HCT116 (cell line): ENCODE data around the gene TLCD3A. TPM values are rescaled to one million over a fixed set of nuclear protein-coding genes. Genes with fewer than 3 reads are reported as not detected.
A peak's percentile ranks its signal among the peaks of the same experiment; 100 is the strongest.

Source experiments
- ATAC-seq: fragments of 200-7000 bp; cut with Tn5 transposase; 2 replicates; pipeline ENCODE4 v1.9.1; 2020; ENCODE audit warnings: mild to moderate bottlenecking, moderate library complexity
- BruUV-seq: library from RNA; stranded (reverse); fragments of 400-500 nt; replicated peaks from 2 replicates; lab custom pipeline; 2021; lab: Mats Ljungman, UMichigan
- CTCF ChIA-PET: fragments of 300-600 bp; sonication (Branson Sonifier 250); formaldehyde crosslinking; loops from one replicate; lab custom pipeline; 2021; ENCODE audit warnings: antibody characterized with exemption; lab: Charles Lee
- POLR2A ChIA-PET: fragments of 300-600, 350-600 bp; sonication (Branson Sonifier 250); formaldehyde crosslinking; loops from one replicate; lab custom pipeline; 2021; ENCODE audit warnings: antibody characterized with exemption; lab: Charles Lee
- RAD21 ChIA-PET, 2 experiments: fragments of 300-600 bp; sonication (Branson Sonifier 250); formaldehyde crosslinking; loops; one replicate each; lab custom pipeline; 2023; ENCODE audit warnings: low total read pairs in 2 of 2; ENCODE audit not compliant: uncharacterized antibody in 2 of 2, unreplicated experiment in 2 of 2, low non-redundant PET in 1 of 2; lab: Charles Lee
- DNase-seq: peaks from one replicate; pipeline ENCODE4 v3.0.0-alpha.2; 2010; ENCODE audit warnings: low read depth, low spot score
- H2AFZ ChIP-seq: fragments of 200-600 bp; shearing (Covaris generic), sonication (generic); 2 replicates; pipeline ENCODE4 v1.6.1; 2017; ENCODE audit warnings: low read depth, mixed run types, mixed read lengths, antibody characterized with exemption, low read length; ENCODE audit not compliant: poor library complexity, severe bottlenecking
- H3K27ac ChIP-seq: 2 replicates; pipeline ENCODE4 v1.5.1; 2012; ENCODE audit warnings: low read depth, low read length
- H3K27me3 ChIP-seq: fragments of 200-600 bp; sonication (generic); 2 replicates; pipeline ENCODE4 v1.6.1; 2016; ENCODE audit warnings: mixed run types, low read length, mixed read lengths; ENCODE audit not compliant: insufficient read depth
- H3K36me3 ChIP-seq, 2 experiments: fragments of 200-500 bp in 1 of 2; fragments of 200-600 bp in 1 of 2; sonication (Bioruptor generic) in 1 of 2; sonication (generic) in 1 of 2; 2 replicates each; pipeline versions ENCODE4 v1.5.1 to v1.6.1; 2014 to 2016; ENCODE audit warnings: low read length in 2 of 2, inconsistent platforms in 1 of 2, mixed read lengths in 1 of 2, mixed run types in 1 of 2; ENCODE audit not compliant: insufficient read depth in 2 of 2, control insufficient read depth in 1 of 2
- H3K4me1 ChIP-seq, 2 experiments: fragments of 200-600 bp in 1 of 2; sonication (generic) in 1 of 2; 2 replicates each; pipeline versions ENCODE4 v1.5.1 to v1.6.1; 2012 to 2017; ENCODE audit warnings: low read length in 2 of 2, inconsistent platforms in 1 of 2, mild to moderate bottlenecking in 1 of 2, mixed read lengths in 1 of 2, mixed run types in 1 of 2, moderate library complexity in 1 of 2; ENCODE audit not compliant: insufficient read depth in 2 of 2, control insufficient read depth in 1 of 2
- H3K4me2 ChIP-seq: fragments of 200-600 bp; sonication (generic); 2 replicates; pipeline ENCODE4 v1.6.1; 2017; ENCODE audit warnings: mixed run types, low read length, mixed read lengths
- H3K4me3 ChIP-seq, 2 experiments: fragments of 200-600 bp in 1 of 2; sonication (generic) in 1 of 2; replicated peaks in 1 of 2; 2 replicates each; pipeline ENCODE4 v1.5.1; 2011 to 2016; ENCODE audit warnings: low read length in 2 of 2, control low read depth in 1 of 2, low read depth in 1 of 2, mild to moderate bottlenecking in 1 of 2, mixed read lengths in 1 of 2, mixed run types in 1 of 2
- H3K79me2 ChIP-seq: fragments of 200-600 bp; sonication (generic); 2 replicates; pipeline ENCODE4 v1.6.1; 2017; ENCODE audit warnings: mild to moderate bottlenecking, mixed run types, low read length, moderate library complexity, mixed read lengths; ENCODE audit not compliant: insufficient read depth
- H3K9ac ChIP-seq: fragments of 200-600 bp; sonication (generic); 2 replicates; pipeline ENCODE4 v1.6.1; 2016; ENCODE audit warnings: low read length, mixed read lengths
- H3K9me2 ChIP-seq: fragments of 200-600 bp; sonication (generic), shearing (Covaris generic); 2 replicates; pipeline ENCODE4 v1.6.1; 2017; ENCODE audit warnings: mixed run types, mild to moderate bottlenecking, moderate library complexity; ENCODE audit not compliant: insufficient read depth
- H3K9me3 ChIP-seq, 2 experiments: fragments of 200-500 bp in 1 of 2; fragments of 200-600 bp in 1 of 2; sonication (Bioruptor generic) in 1 of 2; sonication (generic) in 1 of 2; 2 replicates each; pipeline ENCODE4 v1.6.1; 2014 to 2017; ENCODE audit warnings: low read length in 2 of 2, mixed read lengths in 2 of 2, inconsistent platforms in 1 of 2, low read depth in 1 of 2, mild to moderate bottlenecking in 1 of 2, mixed run types in 1 of 2, moderate library complexity in 1 of 2; ENCODE audit not compliant: control insufficient read depth in 1 of 2, insufficient read depth in 1 of 2
- H4K20me1 ChIP-seq: fragments of 200-600 bp; sonication (generic), shearing (Covaris generic); 2 replicates; pipeline ENCODE4 v1.6.1; 2017; ENCODE audit warnings: mixed run types, mild to moderate bottlenecking, moderate library complexity; ENCODE audit not compliant: insufficient read depth
- ATF3 ChIP-seq: IDR thresholded peaks from 2 replicates; pipeline ENCODE4 v1.6.1; 2012
- EGR1 ChIP-seq: IDR thresholded peaks from 2 replicates; pipeline ENCODE4 v1.6.1; 2012; ENCODE audit warnings: low read depth
- ELF1 ChIP-seq: IDR thresholded peaks from 2 replicates; pipeline ENCODE4 v1.6.1; 2012; ENCODE audit warnings: low read depth, borderline replicate concordance
- MAX ChIP-seq: IDR thresholded peaks from 2 replicates; pipeline ENCODE4 v1.6.1; 2012
- POLR2A ChIP-seq: IDR thresholded peaks from 2 replicates; pipeline ENCODE4 v1.7.0; 2011; ENCODE audit warnings: borderline replicate concordance; ENCODE audit not compliant: insufficient read depth, insufficient read length; ENCODE audit errors: extremely low read depth
- POLR2AphosphoS5 ChIP-seq: IDR thresholded peaks from 2 replicates; pipeline ENCODE4 v1.6.1; 2011; ENCODE audit warnings: mild to moderate bottlenecking, low read depth, low read length, moderate library complexity
- RAD21 ChIP-seq: IDR thresholded peaks from 2 replicates; pipeline ENCODE4 v1.6.1; 2012; ENCODE audit warnings: low read depth, mild to moderate bottlenecking
- SIN3A ChIP-seq: IDR thresholded peaks from 2 replicates; pipeline ENCODE4 v1.6.1; 2012; ENCODE audit warnings: low read depth
- TCF7L2 ChIP-seq: IDR thresholded peaks from 2 replicates; pipeline ENCODE4 v1.7.0; 2011; ENCODE audit warnings: borderline replicate concordance, inconsistent platforms; ENCODE audit not compliant: insufficient read depth, insufficient read length; ENCODE audit errors: extremely low read depth
- YY1 ChIP-seq: IDR thresholded peaks from 2 replicates; pipeline ENCODE4 v1.6.1; 2011; ENCODE audit warnings: low read length, low read depth, moderate library complexity, mild to moderate bottlenecking; ENCODE audit not compliant: insufficient replicate concordance; ENCODE audit errors: extremely low read depth
- ZFX ChIP-seq: fragments of 450-650 bp; IDR thresholded peaks from 2 replicates; pipeline ENCODE4 v1.6.1; 2017
- intact Hi-C: fragments of 100-400 bp; cut with micrococcal nuclease; formaldehyde crosslinking; loops from 2 replicates; pipeline ENCODE4 v1.10.0; 2022
- total RNA-seq: library from RNA; stranded (reverse); gene quantifications from one replicate; pipeline ENCODE4 v1.2.1, GENCODE V29; 2021; ENCODE audit not compliant: unreplicated experiment
- TF ChIP-seq, protein P1 (sequence below): IDR thresholded peaks from 2 replicates; pipeline ENCODE4 v1.6.1; 2012; ENCODE audit warnings: low read depth

The TLCD3A gene
- total RNA-seq, 1 experiment from 2014 or later = 26.0 TPM

DNA sequence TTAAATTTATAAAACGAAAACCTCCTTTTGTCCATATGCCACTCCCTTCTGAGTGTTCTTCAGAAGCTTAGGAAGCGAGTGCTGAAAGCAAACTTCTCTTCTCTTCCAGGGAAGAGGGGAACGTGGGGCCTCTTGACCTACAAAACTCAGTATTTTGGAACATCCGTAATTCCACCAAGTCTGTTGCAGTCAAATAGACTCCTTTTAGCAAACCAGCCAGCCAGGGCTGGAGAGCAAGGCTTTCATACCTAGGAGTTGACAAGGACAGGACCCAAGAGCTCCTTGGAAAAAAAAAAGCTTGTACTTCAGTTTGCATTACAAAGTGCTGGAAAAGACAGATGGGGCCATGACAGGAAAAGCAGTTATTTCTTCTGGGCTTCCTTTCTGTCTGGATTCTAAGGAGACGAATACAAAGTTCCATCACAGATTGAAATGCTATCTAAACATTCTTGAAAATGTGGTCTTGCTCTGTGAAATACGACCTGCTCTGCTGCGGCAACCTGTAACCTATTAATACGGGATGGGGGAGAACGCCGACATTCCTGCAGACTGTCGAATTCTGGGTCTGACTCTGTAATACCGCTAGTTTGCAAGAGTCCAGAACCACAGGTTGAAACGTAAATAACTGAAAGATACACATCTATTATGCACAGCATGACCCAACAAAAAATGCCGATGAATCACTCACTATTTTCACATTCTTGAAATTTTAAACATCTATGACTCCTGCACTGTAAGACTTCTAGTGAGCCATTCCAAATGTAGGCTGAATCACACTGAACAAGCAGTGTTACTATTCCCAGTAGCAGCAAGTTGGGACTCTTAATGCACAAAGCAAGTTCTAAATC lies 38.4 kb upstream of the TLCD3A start:
- Histone ChIP-seq H3K9ac (no peak overlapping the region), H4K20me1 (no peaks in the 10 kb centered on the region), H3K4me2 (no peak overlapping the region), H3K4me3 (no peak overlapping the region), H3K27ac (no peak overlapping the region), H3K79me2 (no peaks in the 10 kb centered on the region), H3K36me3 (peaks cover 14 to 26% of the 10 kb centered on the region in 2 experiments; a peak in 2 of 4 replicates), H3K9me3 (no peaks in the 10 kb centered on the region), H3K4me1 (peaks cover 0 to 11% of the 10 kb centered on the region in 2 experiments; a peak in 1 of 4 replicates), H3K9me2 (no peaks in the 10 kb centered on the region), H3K27me3 (no peaks in the 10 kb centered on the region), H2AFZ (no peak overlapping the region)
- ATAC-seq (peak; percentile 63), DNase-seq (no peak)
- ChIA-PET POLR2A (no interaction called here), CTCF (interaction anchor here (0.8 kb wide), 1 partner anchor 10 kb away, joined by 3 read pairs; no protein-coding TSS in a partner anchor), RAD21 (no interaction called here)
- no peak for TF ChIP-seq MAX
- no peak for TF ChIP-seq EGR1
- TF ChIP-seq POLR2AphosphoS5 = no peak
- no peak for TF ChIP-seq ELF1
- TF ChIP-seq, protein P1, sequence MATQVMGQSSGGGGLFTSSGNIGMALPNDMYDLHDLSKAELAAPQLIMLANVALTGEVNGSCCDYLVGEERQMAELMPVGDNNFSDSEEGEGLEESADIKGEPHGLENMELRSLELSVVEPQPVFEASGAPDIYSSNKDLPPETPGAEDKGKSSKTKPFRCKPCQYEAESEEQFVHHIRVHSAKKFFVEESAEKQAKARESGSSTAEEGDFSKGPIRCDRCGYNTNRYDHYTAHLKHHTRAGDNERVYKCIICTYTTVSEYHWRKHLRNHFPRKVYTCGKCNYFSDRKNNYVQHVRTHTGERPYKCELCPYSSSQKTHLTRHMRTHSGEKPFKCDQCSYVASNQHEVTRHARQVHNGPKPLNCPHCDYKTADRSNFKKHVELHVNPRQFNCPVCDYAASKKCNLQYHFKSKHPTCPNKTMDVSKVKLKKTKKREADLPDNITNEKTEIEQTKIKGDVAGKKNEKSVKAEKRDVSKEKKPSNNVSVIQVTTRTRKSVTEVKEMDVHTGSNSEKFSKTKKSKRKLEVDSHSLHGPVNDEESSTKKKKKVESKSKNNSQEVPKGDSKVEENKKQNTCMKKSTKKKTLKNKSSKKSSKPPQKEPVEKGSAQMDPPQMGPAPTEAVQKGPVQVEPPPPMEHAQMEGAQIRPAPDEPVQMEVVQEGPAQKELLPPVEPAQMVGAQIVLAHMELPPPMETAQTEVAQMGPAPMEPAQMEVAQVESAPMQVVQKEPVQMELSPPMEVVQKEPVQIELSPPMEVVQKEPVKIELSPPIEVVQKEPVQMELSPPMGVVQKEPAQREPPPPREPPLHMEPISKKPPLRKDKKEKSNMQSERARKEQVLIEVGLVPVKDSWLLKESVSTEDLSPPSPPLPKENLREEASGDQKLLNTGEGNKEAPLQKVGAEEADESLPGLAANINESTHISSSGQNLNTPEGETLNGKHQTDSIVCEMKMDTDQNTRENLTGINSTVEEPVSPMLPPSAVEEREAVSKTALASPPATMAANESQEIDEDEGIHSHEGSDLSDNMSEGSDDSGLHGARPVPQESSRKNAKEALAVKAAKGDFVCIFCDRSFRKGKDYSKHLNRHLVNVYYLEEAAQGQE = no peak
- TF ChIP-seq ATF3 = no peak
- TF ChIP-seq ZFX = no peak
- no peak for TF ChIP-seq SIN3A
- no peak for TF ChIP-seq YY1
- TF ChIP-seq POLR2A = no peak
- TF ChIP-seq RAD21 = no peak
- no peak for TF ChIP-seq TCF7L2
- no TSS peak for BruUV-seq
- intact Hi-C loops = no loop called here
